ENCODE data around the gene CRYBG3.

Gene CRYBG3

DNA sequence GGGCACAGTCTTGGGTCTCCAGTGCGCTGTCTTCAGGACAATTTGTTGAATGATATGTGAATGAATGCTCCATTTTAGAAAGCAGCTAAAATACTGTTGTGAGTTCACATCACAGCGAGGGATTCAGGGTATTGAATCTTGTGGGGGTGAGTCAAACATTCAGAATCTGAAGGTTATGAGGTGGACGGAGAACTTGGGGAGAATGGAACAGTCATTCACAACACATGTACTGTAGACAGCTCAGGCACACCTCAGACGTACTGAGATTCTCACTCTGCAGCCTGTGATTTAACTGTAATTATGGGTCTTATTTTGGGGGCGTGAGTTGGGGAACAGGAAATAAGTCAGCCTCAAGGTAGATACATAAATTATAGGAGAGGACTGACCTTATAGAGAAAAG lies 13.9 kb downstream of the CRYBG3 start:
- DNase-seq (ENCODE audit: low read depth, low spot score) = no peak

DNA sequence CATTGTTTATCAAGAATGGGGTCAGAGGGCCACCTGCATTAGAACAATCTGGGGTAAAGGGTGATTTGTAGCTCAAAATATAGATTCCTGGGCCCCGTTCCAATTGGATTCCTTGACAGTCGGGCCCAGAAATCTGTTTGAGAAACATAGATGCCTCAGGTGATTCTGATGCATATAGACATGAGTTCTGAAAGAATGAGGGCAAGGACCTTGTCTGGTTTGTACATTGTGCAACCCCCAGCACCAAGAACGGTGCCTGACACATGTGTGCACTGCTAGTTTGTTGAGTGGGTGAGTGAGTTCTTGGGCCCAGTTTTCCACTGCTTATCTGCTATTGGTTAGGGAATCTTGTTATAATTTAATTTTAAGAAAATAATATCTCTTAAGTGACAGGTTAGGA lies 16.6 kb downstream of the CRYBG3 start:
- DNase-seq (ENCODE audit: low read depth, low spot score) = no peak

DNA sequence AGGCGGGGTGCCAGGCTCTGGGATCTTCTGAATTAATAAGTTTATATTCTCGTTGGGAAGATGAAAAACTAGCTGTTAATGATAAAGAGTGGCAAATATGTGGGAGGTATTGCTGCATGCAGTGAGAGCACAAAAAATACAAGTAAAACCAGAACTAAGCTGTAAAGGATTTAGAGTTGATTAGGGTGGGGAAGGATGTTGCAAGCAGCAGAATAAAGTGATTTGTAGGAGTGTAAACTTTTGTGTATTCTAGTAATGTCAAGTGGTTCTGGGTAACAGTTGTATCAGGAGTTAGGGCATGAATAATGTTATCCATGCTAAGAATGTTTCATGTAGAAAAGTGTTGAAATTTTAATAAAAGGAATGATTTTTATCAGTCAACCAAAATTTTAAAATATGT lies 18.1 kb downstream of the CRYBG3 start:
- no peak for DNase-seq (ENCODE audit: low read depth, low spot score)

DNA sequence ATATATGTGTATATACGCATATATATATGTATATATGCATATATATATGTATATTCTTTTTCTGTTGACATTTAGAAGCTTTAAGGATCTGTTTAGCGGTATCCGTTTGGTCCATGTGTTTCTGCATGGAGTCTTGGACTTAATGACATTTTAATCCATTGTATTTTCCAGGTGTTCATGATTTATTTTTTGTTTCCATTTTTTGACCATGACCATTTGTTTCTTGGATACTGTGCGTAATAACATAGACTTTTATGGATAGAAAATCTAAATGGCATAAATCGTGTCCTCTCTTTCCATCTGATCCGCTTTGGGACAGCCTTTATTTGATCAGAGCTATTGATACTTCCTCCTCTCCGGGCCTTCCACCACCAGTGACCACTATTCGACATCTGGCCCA lies 19.5 kb downstream of the CRYBG3 start:
- DNase-seq (ENCODE audit: low read depth, low spot score) = no peak

DNA sequence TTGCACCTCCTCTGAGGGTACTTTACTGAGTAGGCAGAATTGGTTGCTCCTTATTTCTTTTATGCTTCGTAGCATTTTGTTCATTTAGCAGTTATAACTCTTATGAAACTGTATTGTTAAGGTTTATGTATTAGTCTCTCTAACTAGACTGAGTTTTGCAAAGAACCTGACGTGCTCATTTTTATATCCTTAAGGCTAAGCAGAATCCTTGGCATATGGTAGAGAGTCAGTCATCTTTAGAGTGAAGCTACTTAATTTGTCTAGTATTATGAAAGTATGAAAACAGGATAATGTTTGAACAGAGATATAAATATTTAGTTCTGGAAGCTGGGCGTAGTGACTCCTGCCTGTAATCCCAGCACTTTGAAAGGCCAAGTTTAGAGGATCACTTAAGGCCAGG lies 20.1 kb downstream of the CRYBG3 start:
- DNase-seq (ENCODE audit: low read depth, low spot score) = no peak

DNA sequence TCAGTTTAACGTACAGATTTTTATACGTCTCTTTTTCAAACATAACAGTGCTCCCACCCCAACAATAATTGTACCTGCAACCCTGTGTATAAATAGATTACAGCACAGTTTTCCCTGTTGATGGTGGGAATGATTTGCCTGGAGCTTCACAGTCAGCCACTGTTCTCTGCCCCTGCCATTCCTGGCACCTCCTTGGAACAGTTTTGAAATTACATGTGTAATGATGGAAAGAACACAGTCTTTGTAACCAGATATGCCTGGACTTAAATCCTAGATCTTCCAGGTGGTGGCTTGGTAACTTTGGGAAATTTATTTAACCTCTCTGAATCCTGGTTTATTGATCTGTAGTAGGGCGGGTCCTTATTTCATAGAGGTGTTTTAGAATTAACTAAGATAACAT lies 27.0 kb downstream of the CRYBG3 start:
- DNase-seq (ENCODE audit: low read depth, low spot score) = no peak

DNA sequence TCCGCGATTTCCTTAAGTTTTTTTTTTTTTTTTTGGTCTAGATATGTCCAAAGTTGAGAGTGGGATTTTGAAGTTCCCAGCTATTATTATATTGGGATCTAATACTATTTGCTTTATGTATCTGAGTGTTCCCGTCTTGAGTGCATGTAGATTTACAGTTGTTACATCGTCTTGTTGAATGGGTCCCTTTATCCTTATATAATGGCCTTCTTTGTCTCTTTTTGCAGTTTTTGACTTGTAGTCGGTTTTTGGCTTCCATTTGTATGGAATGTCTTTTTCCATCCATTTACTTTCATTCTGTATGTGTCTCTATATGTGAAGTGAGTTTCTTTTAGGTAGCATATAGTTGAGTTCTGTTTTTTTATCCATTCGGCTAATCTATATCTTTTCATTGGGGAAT lies 35.6 kb downstream of the CRYBG3 start:
- no peak for DNase-seq (ENCODE audit: low read depth, low spot score)

DNA sequence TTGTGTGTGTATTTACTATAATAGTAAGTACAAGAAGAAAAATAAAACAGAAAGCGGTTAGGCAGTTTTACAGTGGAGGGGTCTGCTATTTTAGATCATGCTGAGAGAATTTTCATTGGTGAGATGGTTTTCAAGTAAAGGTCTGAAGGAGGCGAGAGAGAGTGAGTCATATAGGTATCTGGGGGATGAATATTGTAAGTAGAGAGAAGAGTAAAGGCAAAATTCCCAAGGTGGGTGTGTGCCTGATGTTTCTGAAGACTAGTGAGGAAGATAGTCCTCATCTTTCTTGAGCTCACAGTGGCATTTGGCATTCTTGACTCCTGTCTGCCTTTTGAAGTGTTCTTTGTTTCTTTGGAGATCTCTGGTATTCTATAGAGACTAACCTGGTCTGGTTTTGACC lies 38.6 kb downstream of the CRYBG3 start:
- no peak for DNase-seq (ENCODE audit: low read depth, low spot score)

DNA sequence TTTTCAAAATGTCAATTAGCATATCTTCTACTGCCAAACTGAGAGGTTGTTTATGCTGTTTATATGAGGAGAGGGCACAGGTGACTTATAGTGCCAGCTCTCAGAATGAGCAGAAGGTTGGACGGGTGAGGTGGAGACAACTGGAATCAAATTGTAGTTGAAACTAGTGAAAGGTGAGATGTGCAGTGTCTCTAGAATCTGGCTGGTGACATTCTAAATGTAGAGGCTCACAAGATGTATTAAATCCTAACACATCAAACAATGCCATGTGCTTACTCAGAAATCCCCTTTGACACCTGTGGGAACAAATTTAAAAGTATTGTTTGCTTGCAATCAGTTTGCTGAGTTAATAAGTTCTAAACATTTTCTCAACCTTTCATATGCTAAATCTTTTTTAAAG lies 40.8 kb downstream of the CRYBG3 start:
- DNase-seq (ENCODE audit: low read depth, low spot score) = no peak

DNA sequence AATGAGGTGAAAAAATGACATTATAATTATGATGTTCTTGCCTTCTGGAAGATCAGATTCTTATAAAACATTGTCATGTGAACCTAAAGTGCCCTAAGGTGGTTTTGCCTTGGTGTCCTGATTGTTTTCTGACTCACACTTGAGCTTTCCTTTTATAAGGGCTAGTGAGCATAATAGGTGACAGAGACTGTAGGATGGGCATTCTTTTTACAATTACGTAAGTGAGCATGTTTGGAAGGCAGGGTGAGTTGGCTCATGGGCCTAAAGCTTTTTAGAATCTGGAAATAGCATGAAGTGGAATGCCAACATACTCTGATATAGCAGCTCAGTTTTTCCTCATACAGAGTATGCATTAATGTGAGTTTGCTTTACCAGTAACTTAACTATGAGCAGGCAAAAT lies 41.2 kb downstream of the CRYBG3 start:
- DNase-seq (ENCODE audit: low read depth, low spot score) = no peak

DNA sequence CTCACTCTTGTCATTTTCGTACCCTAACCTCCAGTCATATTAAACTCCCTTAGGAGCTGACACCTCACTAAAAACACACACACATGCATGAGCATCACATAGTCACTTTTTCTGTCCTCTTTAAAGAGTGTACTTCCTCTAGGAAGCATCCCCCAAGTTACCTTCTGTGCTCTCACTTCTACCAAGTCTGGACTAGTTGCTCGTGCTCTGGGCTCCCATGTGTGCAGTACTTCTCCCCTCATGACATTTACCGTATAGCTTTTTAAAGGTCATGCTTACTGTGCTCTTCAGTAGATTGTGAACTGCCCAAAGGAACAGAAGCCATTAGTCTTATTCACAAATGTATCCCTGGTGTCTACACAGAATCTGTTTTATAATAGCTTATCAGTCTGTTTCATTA lies 42.0 kb downstream of the CRYBG3 start:
- DNase-seq (ENCODE audit: low read depth, low spot score) = no peak

DNA sequence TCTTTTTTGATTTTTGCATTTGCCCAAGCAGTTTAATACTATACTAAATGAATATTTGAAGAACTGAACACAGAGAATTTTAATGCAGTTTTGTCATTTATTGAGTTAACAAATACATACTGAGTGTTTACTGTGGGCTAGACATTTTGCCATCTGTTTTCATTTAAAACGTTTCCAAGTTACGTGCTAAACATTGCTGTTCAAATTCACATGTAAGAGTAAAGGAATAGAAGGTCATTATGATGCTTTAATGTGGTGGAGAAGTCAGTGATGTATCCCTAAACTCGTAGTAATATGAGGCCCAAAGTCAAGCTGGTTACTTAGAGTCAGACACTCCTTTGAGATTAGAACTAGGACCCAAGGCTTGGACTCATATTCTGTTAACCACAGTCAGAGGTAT lies 49.4 kb downstream of the CRYBG3 start:
- DNase-seq (ENCODE audit: low read depth, low spot score) = no peak

DNA sequence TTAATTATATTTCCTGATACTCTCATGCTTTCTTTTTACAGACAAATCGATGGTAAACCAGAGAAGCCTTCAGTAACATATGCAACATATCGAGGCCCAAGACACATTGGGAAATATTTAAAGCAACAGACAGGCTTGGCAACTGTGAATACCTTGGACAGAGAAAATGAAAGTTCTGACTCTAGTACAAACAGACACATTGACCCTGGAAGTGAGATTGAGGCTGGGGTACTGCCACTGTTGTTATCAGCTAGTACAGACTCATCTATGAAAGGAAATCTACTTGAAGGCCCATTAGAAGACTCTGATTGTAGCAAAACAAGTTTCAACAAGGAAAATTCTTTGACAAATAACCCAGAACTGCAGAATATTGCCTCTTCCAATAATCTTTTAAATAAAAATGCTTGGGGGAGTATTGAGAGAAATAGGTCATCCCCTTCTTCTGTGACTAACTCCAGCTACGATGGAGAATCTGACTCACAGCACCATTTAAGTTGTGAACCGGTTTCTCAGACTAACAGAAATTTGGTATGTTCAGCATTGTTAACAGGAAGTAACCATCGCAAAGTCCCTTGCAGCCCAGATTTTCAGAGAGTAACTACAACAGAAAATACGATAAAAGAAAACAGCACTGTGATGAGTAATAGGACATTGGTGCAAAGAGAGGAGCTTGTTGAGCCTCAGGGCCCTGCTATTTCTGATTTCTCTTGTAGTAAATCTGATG lies 50.2 kb downstream of the CRYBG3 start:
- DNase-seq (ENCODE audit: low read depth, low spot score) = peak; percentile 39

DNA sequence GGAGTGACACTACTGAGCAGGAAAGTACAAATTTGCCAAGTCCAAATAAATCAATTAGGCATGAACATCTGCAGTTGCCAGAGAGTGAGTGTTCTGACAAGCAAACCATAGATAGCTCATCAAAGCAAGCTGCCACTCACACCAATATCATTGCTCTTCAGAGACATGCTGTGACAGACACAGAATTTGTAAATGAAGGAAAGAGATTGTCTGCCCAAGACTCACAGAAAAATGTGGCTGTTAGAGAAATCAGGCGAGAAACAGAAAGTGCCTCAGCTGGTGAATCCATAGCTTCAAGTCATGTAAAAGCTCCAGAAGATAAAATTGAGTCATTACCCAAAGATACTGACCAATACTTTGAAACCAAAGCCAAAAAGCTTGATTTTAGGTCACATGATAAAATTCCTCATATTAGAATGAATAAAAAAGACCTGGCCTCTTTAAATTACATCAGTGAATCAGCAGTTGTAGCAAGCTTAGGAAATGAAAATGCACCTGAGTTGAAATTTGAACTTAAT lies 50.8 kb downstream of the CRYBG3 start:
- no peak for DNase-seq (ENCODE audit: low read depth, low spot score)

DNA sequence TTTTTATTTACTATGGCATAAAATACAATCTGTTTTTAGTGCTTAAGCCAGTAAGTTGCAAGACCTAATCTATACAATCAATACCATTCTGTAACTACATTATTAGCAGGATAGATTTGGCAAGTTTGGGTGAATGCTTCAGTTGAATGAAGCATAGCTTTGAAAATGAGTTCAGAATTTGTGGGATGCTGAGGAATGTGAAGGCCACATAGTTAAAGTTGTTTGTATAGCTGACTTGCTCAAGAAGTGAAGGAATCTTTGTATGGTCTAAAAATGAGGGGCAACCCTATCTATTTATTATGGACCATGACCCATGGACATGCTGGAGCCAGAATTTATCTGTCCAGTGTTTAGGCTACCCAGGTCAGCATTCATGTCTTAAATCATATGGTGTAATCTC lies 58.5 kb downstream of the CRYBG3 start:
- no peak for DNase-seq (ENCODE audit: low read depth, low spot score)

DNA sequence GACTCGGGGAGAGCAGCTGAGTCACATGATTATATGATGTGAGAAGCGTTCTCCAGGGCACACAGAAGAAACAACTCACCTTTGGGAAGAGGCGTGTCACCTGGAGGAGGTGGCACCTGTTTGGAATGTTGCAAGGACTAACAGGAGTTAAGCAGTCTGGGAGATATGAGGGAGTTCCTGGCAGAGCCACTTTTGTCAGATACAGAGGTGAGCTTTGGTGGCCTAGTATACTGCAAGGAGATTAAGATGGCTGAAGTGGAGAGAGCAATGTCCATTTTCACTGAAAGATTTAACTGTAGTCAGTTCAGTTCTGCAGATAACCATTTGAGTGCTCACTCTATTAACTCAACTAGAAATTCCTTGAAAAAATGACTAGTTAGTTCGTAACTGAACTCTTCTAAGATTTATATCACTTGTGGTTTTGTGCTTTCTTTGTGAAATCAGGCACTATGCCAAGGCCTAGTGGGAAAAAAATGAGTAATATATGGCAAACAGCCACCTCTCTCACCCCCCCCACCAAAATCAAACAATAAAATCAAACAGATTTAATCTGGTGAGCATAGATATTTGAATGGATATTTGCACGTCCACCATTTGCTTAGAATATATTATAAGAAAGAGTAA lies 61.3 kb downstream of the CRYBG3 start:
- peak; percentile 15 for DNase-seq (ENCODE audit: low read depth, low spot score)

DNA sequence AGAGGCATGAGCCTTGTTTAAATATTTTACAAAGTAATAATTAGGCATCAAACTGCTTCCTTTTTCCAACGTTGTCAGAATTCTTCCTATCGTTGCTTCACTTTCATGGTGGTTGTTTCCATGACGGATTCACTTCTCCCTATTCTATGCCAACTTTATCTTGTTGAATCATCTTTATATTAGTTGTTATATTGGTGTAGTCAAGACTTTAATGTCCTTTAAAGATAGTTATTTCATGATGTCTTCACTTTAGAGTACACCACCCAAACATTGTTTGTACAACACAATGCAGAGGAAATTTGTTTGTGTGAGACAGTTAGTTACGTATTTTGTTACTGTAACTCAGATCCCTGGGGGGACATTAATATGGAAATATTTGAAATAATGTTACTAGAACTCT lies 61.9 kb downstream of the CRYBG3 start:
- no peak for DNase-seq (ENCODE audit: low read depth, low spot score)

DNA sequence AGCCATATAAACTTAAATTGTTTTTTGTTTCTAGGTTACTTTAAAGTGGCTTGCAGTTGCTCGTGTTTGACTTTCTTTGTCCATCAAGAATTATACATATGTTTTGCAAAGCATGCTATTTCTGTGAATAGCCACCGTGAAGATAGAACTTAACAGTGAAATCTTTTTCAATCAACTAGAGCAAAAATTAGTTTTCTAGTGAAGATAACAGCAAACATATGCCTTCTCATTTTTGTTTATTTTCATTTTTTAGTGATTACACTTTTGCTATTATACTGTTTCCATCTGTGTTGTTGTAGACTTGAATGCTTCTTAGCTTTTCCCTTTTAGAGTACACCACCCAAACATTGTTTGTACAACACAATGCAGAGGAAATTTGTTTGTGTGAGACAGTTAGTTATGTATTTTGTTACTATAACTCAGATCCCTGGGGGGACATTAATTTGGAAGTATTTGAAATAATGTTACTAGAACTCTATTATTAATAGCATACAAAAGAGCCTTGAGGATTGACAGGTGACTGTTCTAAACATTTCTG lies 62.8 kb downstream of the CRYBG3 start:
- no peak for DNase-seq (ENCODE audit: low read depth, low spot score)

DNA sequence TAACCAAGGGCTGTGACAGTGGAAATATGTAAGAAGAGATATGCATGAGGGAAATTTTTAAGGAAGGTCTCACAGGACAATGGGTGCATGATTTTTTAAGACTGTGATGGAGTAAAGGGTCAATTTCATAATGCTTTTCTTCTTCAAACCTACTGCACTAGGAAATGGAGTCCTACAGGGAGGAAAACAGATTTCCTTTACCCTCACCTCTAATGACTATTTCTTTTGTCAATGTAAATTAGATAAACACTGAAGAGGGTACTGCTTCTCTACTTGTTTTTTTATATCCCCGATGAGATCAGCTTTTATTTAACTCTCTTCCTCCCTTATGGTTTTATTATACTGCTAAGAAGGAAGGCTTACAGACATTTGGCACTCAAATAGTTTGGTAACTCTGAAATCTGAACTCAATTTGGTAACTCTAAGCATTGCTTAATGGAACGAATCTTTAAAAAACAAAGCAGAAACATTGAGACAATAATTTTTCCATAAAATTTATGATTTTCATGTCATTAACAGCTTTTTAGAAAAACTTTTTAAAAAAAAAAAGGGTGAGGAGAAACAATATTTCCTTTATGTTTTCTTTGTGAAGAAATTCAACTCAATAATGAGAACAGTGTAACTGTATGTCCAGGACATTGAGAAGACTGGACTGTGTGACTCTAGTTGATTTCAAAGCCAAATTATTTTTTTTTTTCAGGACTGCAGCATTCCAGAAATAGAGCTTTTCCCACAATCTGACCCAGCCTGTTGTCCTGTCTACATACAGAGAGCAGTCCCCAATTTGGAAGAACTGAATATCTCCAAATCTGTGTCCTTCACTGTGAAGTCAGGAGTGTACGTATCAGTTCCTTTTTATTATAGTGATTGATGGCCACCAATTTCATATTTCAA lies 64.4 kb downstream of the CRYBG3 start:
- no peak for DNase-seq (ENCODE audit: low read depth, low spot score)

DNA sequence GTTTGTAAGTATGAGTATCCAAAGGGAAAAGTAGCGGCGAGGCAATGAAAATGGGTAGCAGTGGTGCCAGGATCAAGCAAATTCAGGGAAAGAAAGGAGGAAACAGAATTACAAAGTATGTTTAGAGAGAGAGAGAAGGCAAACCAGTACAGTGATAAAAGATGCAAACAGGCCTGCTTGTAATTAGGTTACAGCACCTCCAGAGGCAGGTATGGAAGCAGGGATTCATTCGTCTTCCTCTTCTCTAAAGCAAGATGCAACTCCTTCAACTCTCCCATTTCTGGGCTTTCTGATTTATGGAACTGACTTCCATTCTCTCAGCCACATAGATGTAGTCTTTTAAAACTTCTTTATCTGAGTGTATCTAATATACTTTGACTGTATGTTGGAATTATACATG lies 68.0 kb downstream of the CRYBG3 start:
- no peak for DNase-seq (ENCODE audit: low read depth, low spot score)

DNA sequence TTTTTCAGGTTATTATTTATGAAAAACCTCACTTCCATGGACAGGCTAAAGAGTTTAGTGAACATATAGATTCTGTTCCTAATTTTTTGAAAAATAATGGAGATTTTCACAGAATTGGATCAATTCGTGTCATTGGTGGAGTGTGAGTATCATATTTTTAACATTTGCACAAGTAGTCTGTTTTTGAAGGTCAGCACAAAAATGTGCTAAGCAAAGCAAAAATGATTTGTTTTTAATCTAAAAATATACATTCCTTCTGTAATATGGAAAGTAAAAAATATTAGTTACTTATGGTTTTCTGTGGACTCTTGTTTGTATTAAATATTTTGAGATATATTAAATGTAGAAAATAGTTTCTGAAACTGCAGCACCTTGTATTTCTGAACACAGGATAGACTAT lies 71.0 kb downstream of the CRYBG3 start:
- DNase-seq (ENCODE audit: low read depth, low spot score) = no peak

DNA sequence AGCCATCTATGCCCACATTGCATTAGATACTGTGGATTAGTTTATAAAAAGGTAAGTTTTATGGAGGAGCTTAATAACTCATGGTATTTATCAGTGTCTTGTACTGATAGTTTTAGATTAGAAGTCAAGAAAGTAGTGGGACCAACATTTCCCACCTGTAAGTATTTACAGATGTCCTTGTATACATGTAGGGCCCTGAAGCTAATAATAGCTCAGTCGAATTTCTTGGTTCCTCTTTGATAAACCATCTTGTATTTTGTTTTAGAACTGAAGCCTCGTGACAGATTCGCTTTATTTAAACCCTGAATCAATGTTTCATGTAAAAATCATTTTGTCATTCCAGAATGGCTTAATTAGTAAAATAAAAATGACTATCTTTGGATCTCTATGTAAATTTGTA lies 73.4 kb downstream of the CRYBG3 start:
- no peak for DNase-seq (ENCODE audit: low read depth, low spot score)

All from smooth muscle cell of the brain vasculature (primary cell).